KMS-11 (cell line): ENCODE measurements around the gene MNX1.
A peak's percentile ranks its signal among the peaks of the same experiment; 100 is the strongest.

Source experiments
- H2AFZ ChIP-seq: fragments of 200-600 bp; sonication (generic); 2 replicates; pipeline ENCODE4 v1.6.1; 2016; ENCODE audit warnings: antibody characterized with exemption, mixed run types, low read depth
- H3K27ac ChIP-seq: fragments of 200-600 bp; sonication (generic); 2 replicates; pipeline ENCODE4 v1.6.1; 2016; ENCODE audit warnings: mild to moderate bottlenecking, mixed run types
- H3K27me3 ChIP-seq: fragments of 200-600 bp; sonication (generic); 2 replicates; pipeline ENCODE4 v1.6.1; 2017; ENCODE audit warnings: mild to moderate bottlenecking, low read depth, mixed run types, moderate library complexity; ENCODE audit not compliant: insufficient read depth
- H3K36me3 ChIP-seq: fragments of 200-600 bp; sonication (generic); 2 replicates; pipeline ENCODE4 v1.6.1; 2017; ENCODE audit warnings: mild to moderate bottlenecking, mixed run types; ENCODE audit not compliant: insufficient read depth
- H3K4me1 ChIP-seq: fragments of 200-600 bp; sonication (generic); 2 replicates; pipeline ENCODE4 v1.6.1; 2016; ENCODE audit warnings: mild to moderate bottlenecking, low read depth, mixed run types; ENCODE audit not compliant: poor library complexity, severe bottlenecking
- H3K4me2 ChIP-seq: fragments of 200-600 bp; sonication (generic); 2 replicates; pipeline ENCODE4 v1.7.0; 2016; ENCODE audit warnings: mild to moderate bottlenecking, mixed run types
- H3K4me3 ChIP-seq: fragments of 200-600 bp; sonication (generic); IDR thresholded peaks from 2 replicates; pipeline ENCODE4 v1.6.1; 2017; ENCODE audit warnings: low read depth, low read length, mixed read lengths; ENCODE audit not compliant: insufficient read depth
- H3K79me2 ChIP-seq: fragments of 200-600 bp; sonication (generic); 2 replicates; pipeline ENCODE4 v1.6.1; 2016; ENCODE audit warnings: low read depth, mixed run types; ENCODE audit not compliant: insufficient read depth
- H3K9ac ChIP-seq: fragments of 200-600 bp; sonication (generic); 2 replicates; pipeline ENCODE4 v1.6.1; 2016; ENCODE audit warnings: mild to moderate bottlenecking, mixed run types
- H4K20me1 ChIP-seq: fragments of 200-600 bp; sonication (generic); 2 replicates; pipeline ENCODE4 v1.6.1; 2016; ENCODE audit warnings: mild to moderate bottlenecking, mixed run types; ENCODE audit not compliant: insufficient read depth
- CTCF ChIP-seq: fragments of 200-600 bp; sonication (generic); conservative IDR thresholded peaks from 2 replicates; pipeline ENCODE4 v1.6.1; 2017; ENCODE audit warnings: low read depth, mild to moderate bottlenecking, antibody characterized with exemption, low read length, moderate library complexity, mixed read lengths

The MNX1 gene

GRCh38 chr7:157018997-157019608 is 8.6 kb upstream of the MNX1 start:
- no peak overlapping the region for H3K4me3 ChIP-seq
- no peak overlapping the region for H3K9ac ChIP-seq
- H2AFZ ChIP-seq, result no peak overlapping the region
- H3K4me2 ChIP-seq, result no peak overlapping the region
- no peaks in the 10 kb centered on the region; the same call in 1 of the 2 replicates for H3K36me3 ChIP-seq
- peaks cover 11% of the 10 kb centered on the region for H3K79me2 ChIP-seq
- H3K27me3 ChIP-seq, result no peaks in the 10 kb centered on the region
- H4K20me1 ChIP-seq, result no peaks in the 10 kb centered on the region
- H3K27ac ChIP-seq, result peak overlapping the region; percentile 92; the same call in 1 of the 2 replicates
- H3K4me1 ChIP-seq, result peaks cover 47% of the 10 kb centered on the region
- TF ChIP-seq CTCF, result no peak

- peak overlapping the region; percentile 61; the same call in 1 of the 2 replicates for H3K9ac ChIP-seq
- H3K4me3 ChIP-seq, result no peak overlapping the region
- no peaks in the 10 kb centered on the region for H3K27me3 ChIP-seq
Measured at GRCh38 chr7:157018328-157018996, 8.0 kb upstream of the MNX1 start.

GRCh38 chr7:157017603-157018327 is 7.3 kb upstream of the MNX1 start:
- Histone ChIP-seq H3K79me2 (peaks cover 24% of the 10 kb centered on the region), H3K27me3 (no peaks in the 10 kb centered on the region), H3K36me3 (no peaks in the 10 kb centered on the region; the same call in 1 of the 2 replicates), H3K4me1 (peaks cover 60% of the 10 kb centered on the region), H3K27ac (peak overlapping the region; percentile 92), H2AFZ (peak overlapping the region; percentile 28; the same call in 1 of the 2 replicates), H3K9ac (peak overlapping the region; percentile 61), H3K4me3 (peak overlapping the region; percentile 55), H4K20me1 (no peaks in the 10 kb centered on the region), H3K4me2 (peak overlapping the region; percentile 94)
- no peak for TF ChIP-seq CTCF

More at GRCh38 chr7:157018328-157018996, 8.0 kb upstream of the MNX1 start:
- H3K36me3 ChIP-seq, result no peaks in the 10 kb centered on the region; the same call in 1 of the 2 replicates
- peak overlapping the region; percentile 94 for H3K4me2 ChIP-seq
- no peak for TF ChIP-seq CTCF
- no peak overlapping the region for H2AFZ ChIP-seq
- peaks cover 17% of the 10 kb centered on the region for H3K79me2 ChIP-seq
- peaks cover 53% of the 10 kb centered on the region for H3K4me1 ChIP-seq
- H4K20me1 ChIP-seq, result no peaks in the 10 kb centered on the region
- peak overlapping the region; percentile 92 for H3K27ac ChIP-seq

- H3K27ac ChIP-seq, result peak overlapping the region; percentile 92
- H3K9ac ChIP-seq, result peak overlapping the region; percentile 61
- peaks cover 66% of the 10 kb centered on the region for H3K4me1 ChIP-seq
- peaks cover 30% of the 10 kb centered on the region for H3K79me2 ChIP-seq
- H3K36me3 ChIP-seq, result no peaks in the 10 kb centered on the region; the same call in 1 of the 2 replicates
- peak overlapping the region; percentile 28 for H2AFZ ChIP-seq
- H3K27me3 ChIP-seq, result no peaks in the 10 kb centered on the region
- peak overlapping the region; percentile 55 for H3K4me3 ChIP-seq
- no peaks in the 10 kb centered on the region for H4K20me1 ChIP-seq
- TF ChIP-seq CTCF, result no peak
- peak overlapping the region; percentile 94 for H3K4me2 ChIP-seq
Measured at GRCh38 chr7:157017149-157017548, 6.7 kb upstream of the MNX1 start.
